K562 (cell line): ENCODE results near the gene RGS13. TPM values are rescaled to one million over a fixed set of nuclear protein-coding genes. Genes with fewer than 3 reads are reported as not detected.

Experiments used
- ATAC-seq: fragments of 200-7000 bp; cut with Tn5 transposase; 3 replicates; pipeline ENCODE4 v1.9.1; 2020; ENCODE audit warnings: moderate library complexity
- BruUV-seq: library from RNA; stranded (reverse); fragments of 400-500 nt; replicated peaks from 2 replicates; lab custom pipeline; 2021; lab: Mats Ljungman, UMichigan
- CTCF ChIA-PET: fragments of 300-600 bp; formaldehyde crosslinking; extraction: SDS; loops from one replicate; lab custom pipeline; 2021; ENCODE audit warnings: low intra/inter-chr PET ratio; lab: Yijun Ruan, JAX
- POLR2A ChIA-PET: fragments of 300-600, 350-650 bp; sonication (Branson Sonifier 250); formaldehyde crosslinking; extraction: SDS; loops from one replicate; lab custom pipeline; 2021; ENCODE audit warnings: antibody characterized with exemption, inconsistent platforms; lab: Yijun Ruan, JAX
- DNase-seq, 4 experiments: peaks; one replicate each; pipeline versions ENCODE4 v3.0.0 to v3.0.0-alpha.2; 2011 to 2018; ENCODE audit warnings: low spot score in 3 of 4, mixed read lengths in 3 of 4; ENCODE audit errors: extremely low read depth in 1 of 4
- FAIRE-seq: peaks from 2 replicates; lab custom pipeline; 2011; peaks lifted over from hg19 to GRCh38; lab: Jason Lieb, UNC
- H2AFZ ChIP-seq: 2 replicates; pipeline ENCODE4 v1.6.0; 2011; ENCODE audit warnings: low read depth, low read length, control low read depth, inconsistent platforms
- H3K27ac ChIP-seq: fragments of 200-600 bp; 3 replicates; pipeline ENCODE4 v1.8.0; 2011; ENCODE audit warnings: low read depth, mild to moderate bottlenecking, control low read depth, inconsistent platforms, low read length, moderate library complexity, mixed read lengths; ENCODE audit errors: extremely low read depth
- H3K27me3 ChIP-seq, 2 experiments: fragments of 300-600 bp in 1 of 2; 2 replicates in 1 of 2; 3 replicates in 1 of 2; pipeline versions ENCODE4 v1.6.0 to v1.8.0; 2011; ENCODE audit warnings: inconsistent platforms in 2 of 2, low read length in 2 of 2, mild to moderate bottlenecking in 1 of 2, mixed read lengths in 1 of 2, moderate library complexity in 1 of 2; ENCODE audit not compliant: control insufficient read depth in 2 of 2, insufficient read depth in 2 of 2
- H3K36me3 ChIP-seq: fragments of 300-600 bp; 3 replicates; pipeline ENCODE4 v1.8.0; 2011; ENCODE audit warnings: mild to moderate bottlenecking, low read length, inconsistent platforms; ENCODE audit not compliant: control insufficient read depth, insufficient read depth
- H3K4me1 ChIP-seq, 2 experiments: fragments of 200-600 bp in 1 of 2; replicated peaks in 1 of 2; 2 replicates in 1 of 2; 3 replicates in 1 of 2; pipeline versions ENCODE4 v1.5.1 to v1.8.0; 2011; ENCODE audit warnings: inconsistent platforms in 2 of 2, low read length in 2 of 2, mild to moderate bottlenecking in 1 of 2, mixed read lengths in 1 of 2, moderate library complexity in 1 of 2; ENCODE audit not compliant: control insufficient read depth in 2 of 2, insufficient read depth in 2 of 2
- H3K4me2 ChIP-seq: 2 replicates; pipeline ENCODE4 v1.6.1; 2011; ENCODE audit warnings: low read length, control low read depth, inconsistent platforms, mixed read lengths; ENCODE audit not compliant: insufficient read depth
- H3K4me3 ChIP-seq: fragments of 200-600 bp; sonication (generic), shearing (Covaris generic); 2 replicates; pipeline ENCODE4 v1.5.1; 2016; ENCODE audit warnings: control low read depth, inconsistent platforms
- H3K79me2 ChIP-seq: fragments of 200-600 bp; 3 replicates; pipeline ENCODE4 v1.8.0; 2011; ENCODE audit warnings: low read length, inconsistent platforms; ENCODE audit not compliant: control insufficient read depth, insufficient read depth
- H3K9ac ChIP-seq, 2 experiments: 2 replicates each; pipeline versions ENCODE4 v1.6.0 to v1.6.1; 2011; ENCODE audit warnings: low read depth in 2 of 2, low read length in 2 of 2, control low read depth in 1 of 2, inconsistent platforms in 1 of 2, mild to moderate bottlenecking in 1 of 2, mixed read lengths in 1 of 2; ENCODE audit not compliant: insufficient read depth in 1 of 2
- H3K9me1 ChIP-seq: one replicate; pipeline ENCODE4 v1.6.0; 2011; ENCODE audit warnings: inconsistent platforms, mild to moderate bottlenecking, low read length, moderate library complexity; ENCODE audit not compliant: control insufficient read depth, insufficient read depth
- H3K9me3 ChIP-seq: replicated peaks from 2 replicates; pipeline ENCODE4 v1.5.1; 2011; ENCODE audit warnings: low read depth, low read length, inconsistent platforms; ENCODE audit not compliant: control insufficient read depth, insufficient read depth
- H4K20me1 ChIP-seq: replicated peaks from 2 replicates; pipeline ENCODE4 v1.6.1; 2011; ENCODE audit warnings: low read length, inconsistent platforms, mixed read lengths; ENCODE audit not compliant: control insufficient read depth, insufficient read depth
- BRD4 ChIP-seq: fragments of 200-600 bp; sonication (generic); IDR thresholded peaks from 2 replicates; pipeline ENCODE4 v1.6.1; 2017; ENCODE audit warnings: inconsistent platforms
- GABPA ChIP-seq: fragments of 200-800 bp; sonication (Bioruptor generic); conservative IDR thresholded peaks from 2 replicates; pipeline ENCODE4 v1.6.1; 2016; ENCODE audit warnings: low read depth, missing genetic modification characterization, missing compliant biosample characterization
- PHB ChIP-seq: fragments of 250-450 bp; sonication (Bioruptor Pico); IDR thresholded peaks from 2 replicates; pipeline ENCODE4 v1.5.0; 2021
- RBM15 ChIP-seq: fragments of 200-400 bp; formaldehyde crosslinking; IDR thresholded peaks from 2 replicates; pipeline ENCODE4 v1.6.1; 2018; ENCODE audit warnings: mild to moderate bottlenecking, low read length, moderate library complexity; ENCODE audit not compliant: insufficient read depth
- SMARCC2 ChIP-seq: fragments of 450-650 bp; IDR thresholded peaks from 2 replicates; pipeline ENCODE4 v1.6.1; 2017; ENCODE audit warnings: antibody characterized with exemption, moderate library complexity, mild to moderate bottlenecking, low read depth
- ZBTB34 ChIP-seq: fragments of 250-450 bp; sonication (Bioruptor Pico); IDR thresholded peaks from 2 replicates; pipeline ENCODE4 v1.8.0; 2021; ENCODE audit warnings: mild to moderate bottlenecking, moderate library complexity
- ZEB2 ChIP-seq: fragments of 450-650 bp; IDR thresholded peaks from 2 replicates; pipeline ENCODE4 v1.6.1; 2016
- ZNF780A ChIP-seq: fragments of 250-450 bp; sonication (Bioruptor Pico); IDR thresholded peaks from 2 replicates; pipeline ENCODE4 v1.5.0; 2021; ENCODE audit warnings: mild to moderate bottlenecking
- WGBS: fragments of 100-300 bp; shearing (Covaris generic); methylation state at CpG from one replicate; pipeline ENCODE4 v1.1.6; 2016; ENCODE audit warnings: low coverage, mixed read lengths; ENCODE audit not compliant: insufficient coverage; ENCODE audit errors: missing lambda C conversion rate; 5-methylcytosine and 5-hydroxymethylcytosine counted together
- in situ Hi-C: fragments of 300-500 bp; cut with MboI; formaldehyde crosslinking; loops from 4 replicates; pipeline ENCODE4 v1.15.0; 2018; ENCODE audit warnings: inconsistent platforms, mixed read lengths
- intact Hi-C: fragments of 100-400 bp; cut with micrococcal nuclease; formaldehyde crosslinking; loops from 2 replicates; pipeline ENCODE4 v1.14.2; 2022
- polyA plus RNA-seq, 8 experiments: library from polyadenylated mRNA; depleted of rRNA in 4 of 8; stranded (reverse) in 5 of 8; unstranded in 3 of 8; fragments of >200 nt; fragmentation: Nextera tagmentation in 2 of 8; fragmentation: Illumina TruSeq in 1 of 8; extraction: Ambion mirVana in 2 of 8; extraction: Trizol in 1 of 8; gene quantifications; 2 replicates each; pipeline versions ENCODE4 v1.2.1 to v1.2.3, GENCODE V29; 2011 to 2014; ENCODE audit warnings: inconsistent platforms in 1 of 8, missing spikeins in 1 of 8
- total RNA-seq, 7 experiments: library from RNA; depleted of rRNA in 6 of 7; stranded (reverse); fragments of >200 nt in 6 of 7; fragmentation: Illumina TruSeq in 2 of 7; extraction: Trizol in 2 of 7; gene quantifications; 2 replicates each; pipeline versions ENCODE4 v1.2.1 to v1.2.3, GENCODE V29; 2011 to 2021; ENCODE audit warnings: low replicate concordance in 1 of 7

The RGS13 gene
- total and polyA plus RNA-seq, 9 of the 15 experiments (the other 6 are each of a cell fraction or from before 2014, with no cell fraction given), result not detected

GRCh38 chr1:192635041-192635440, 906 bp upstream of the RGS13 start (continued):
- TF ChIP-seq ZBTB34 (no peak), BRD4 (no peak), PHB (CRISPR knock-in tag) (no peak), SMARCC2 (no peak)

GRCh38 chr1:192639607-192640368, 3.8 kb downstream of the RGS13 start:
- no peak overlapping the region for H2AFZ ChIP-seq
- in situ Hi-C loops, result no loop called here
- BruUV-seq, result no TSS peak
- no peak overlapping the region for H3K27ac ChIP-seq
- H3K9me1 ChIP-seq, result no peaks in the 10 kb centered on the region
- TF ChIP-seq ZNF780A, result no peak
- TF ChIP-seq GABPA, result no peak
- TF ChIP-seq RBM15, result no peak
- TF ChIP-seq ZEB2, result no peak
- H4K20me1 ChIP-seq, result no peaks in the 10 kb centered on the region
- no peak overlapping the region for H3K9ac ChIP-seq
- no peaks in the 10 kb centered on the region for H3K79me2 ChIP-seq
- no peaks in the 10 kb centered on the region for H3K27me3 ChIP-seq
- 4% methylated on average over 4 of the region's 4 CpGs for WGBS
- no peak overlapping the region for H3K4me2 ChIP-seq
- POLR2A ChIA-PET, result interaction anchor here (0.6 kb wide), 1 partner anchor 1966 kb away, joined by 3 read pairs; no protein-coding TSS in a partner anchor
- DNase-seq (no peak), FAIRE-seq (no peak), ATAC-seq (no peak)
- intact Hi-C loops, result no loop called here
- H3K4me1 ChIP-seq, result no peaks in the 10 kb centered on the region
- H3K36me3 ChIP-seq, result no peaks in the 10 kb centered on the region
- no peak overlapping the region for H3K4me3 ChIP-seq
- H3K9me3 ChIP-seq, result no peaks in the 10 kb centered on the region
- CTCF ChIA-PET, result no interaction called here
